WERI-Rb-1 (cell line): ENCODE results near the gene BEGAIN.

Experiments used
- DNase-seq: peaks from one replicate; pipeline ENCODE4 v3.0.0-alpha.2; 2020
- H3K27ac ChIP-seq: fragments of 250-450 bp; sonication (Bioruptor Pico); 2 replicates; pipeline ENCODE4 v1.5.1; 2020; ENCODE audit warnings: mild to moderate bottlenecking, moderate library complexity
- H3K27me3 ChIP-seq: fragments of 250-450 bp; sonication (Bioruptor Pico); 2 replicates; pipeline ENCODE4 v1.5.1; 2021; ENCODE audit warnings: mild to moderate bottlenecking, low read depth, moderate library complexity; ENCODE audit not compliant: insufficient read depth, severe bottlenecking
- H3K36me3 ChIP-seq: fragments of 250-450 bp; sonication (Bioruptor Pico); 2 replicates; pipeline ENCODE4 v1.5.1; 2020; ENCODE audit warnings: mild to moderate bottlenecking, moderate library complexity
- H3K4me3 ChIP-seq: 2 replicates; pipeline ENCODE4 v1.5.1; 2011; ENCODE audit warnings: low read depth, mild to moderate bottlenecking, control low read depth, low read length
- H3K9me3 ChIP-seq: fragments of 250-450 bp; sonication (Bioruptor Pico); 2 replicates; pipeline ENCODE4 v1.5.1; 2021; ENCODE audit warnings: mild to moderate bottlenecking, moderate library complexity; ENCODE audit not compliant: severe bottlenecking
- TF ChIP-seq, protein P1 (sequence below): IDR thresholded peaks from 2 replicates; pipeline ENCODE4 v1.5.1; 2011; ENCODE audit warnings: low read depth, mild to moderate bottlenecking, control low read depth, inconsistent platforms, low read length

Gene BEGAIN

GRCh38 chr14:100577986-100578431 is 9.2 kb downstream of the BEGAIN start:
- TF ChIP-seq, protein P1, sequence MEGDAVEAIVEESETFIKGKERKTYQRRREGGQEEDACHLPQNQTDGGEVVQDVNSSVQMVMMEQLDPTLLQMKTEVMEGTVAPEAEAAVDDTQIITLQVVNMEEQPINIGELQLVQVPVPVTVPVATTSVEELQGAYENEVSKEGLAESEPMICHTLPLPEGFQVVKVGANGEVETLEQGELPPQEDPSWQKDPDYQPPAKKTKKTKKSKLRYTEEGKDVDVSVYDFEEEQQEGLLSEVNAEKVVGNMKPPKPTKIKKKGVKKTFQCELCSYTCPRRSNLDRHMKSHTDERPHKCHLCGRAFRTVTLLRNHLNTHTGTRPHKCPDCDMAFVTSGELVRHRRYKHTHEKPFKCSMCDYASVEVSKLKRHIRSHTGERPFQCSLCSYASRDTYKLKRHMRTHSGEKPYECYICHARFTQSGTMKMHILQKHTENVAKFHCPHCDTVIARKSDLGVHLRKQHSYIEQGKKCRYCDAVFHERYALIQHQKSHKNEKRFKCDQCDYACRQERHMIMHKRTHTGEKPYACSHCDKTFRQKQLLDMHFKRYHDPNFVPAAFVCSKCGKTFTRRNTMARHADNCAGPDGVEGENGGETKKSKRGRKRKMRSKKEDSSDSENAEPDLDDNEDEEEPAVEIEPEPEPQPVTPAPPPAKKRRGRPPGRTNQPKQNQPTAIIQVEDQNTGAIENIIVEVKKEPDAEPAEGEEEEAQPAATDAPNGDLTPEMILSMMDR = no peak
- Histone ChIP-seq H3K9me3 (no peaks in the 10 kb centered on the region), H3K36me3 (no peaks in the 10 kb centered on the region), H3K27ac (no peak overlapping the region), H3K4me3 (no peak overlapping the region), H3K27me3 (no peaks in the 10 kb centered on the region)
- no peak for DNase-seq

GRCh38 chr14:100577321-100577985 is 9.8 kb downstream of the BEGAIN start:
- no peak for DNase-seq
- Histone ChIP-seq H3K27me3 (no peaks in the 10 kb centered on the region), H3K27ac (no peak overlapping the region), H3K9me3 (no peaks in the 10 kb centered on the region), H3K36me3 (no peaks in the 10 kb centered on the region), H3K4me3 (no peak overlapping the region)
- TF ChIP-seq, protein P1 = no peak

- no peak for DNase-seq
- Histone ChIP-seq H3K27ac (no peak overlapping the region), H3K9me3 (no peaks in the 10 kb centered on the region), H3K27me3 (no peaks in the 10 kb centered on the region), H3K36me3 (no peaks in the 10 kb centered on the region), H3K4me3 (no peak overlapping the region)
- TF ChIP-seq, protein P1 = no peak
These were observed 10.8 kb downstream of the BEGAIN start for GRCh38 chr14:100576091-100577085.

DNA sequence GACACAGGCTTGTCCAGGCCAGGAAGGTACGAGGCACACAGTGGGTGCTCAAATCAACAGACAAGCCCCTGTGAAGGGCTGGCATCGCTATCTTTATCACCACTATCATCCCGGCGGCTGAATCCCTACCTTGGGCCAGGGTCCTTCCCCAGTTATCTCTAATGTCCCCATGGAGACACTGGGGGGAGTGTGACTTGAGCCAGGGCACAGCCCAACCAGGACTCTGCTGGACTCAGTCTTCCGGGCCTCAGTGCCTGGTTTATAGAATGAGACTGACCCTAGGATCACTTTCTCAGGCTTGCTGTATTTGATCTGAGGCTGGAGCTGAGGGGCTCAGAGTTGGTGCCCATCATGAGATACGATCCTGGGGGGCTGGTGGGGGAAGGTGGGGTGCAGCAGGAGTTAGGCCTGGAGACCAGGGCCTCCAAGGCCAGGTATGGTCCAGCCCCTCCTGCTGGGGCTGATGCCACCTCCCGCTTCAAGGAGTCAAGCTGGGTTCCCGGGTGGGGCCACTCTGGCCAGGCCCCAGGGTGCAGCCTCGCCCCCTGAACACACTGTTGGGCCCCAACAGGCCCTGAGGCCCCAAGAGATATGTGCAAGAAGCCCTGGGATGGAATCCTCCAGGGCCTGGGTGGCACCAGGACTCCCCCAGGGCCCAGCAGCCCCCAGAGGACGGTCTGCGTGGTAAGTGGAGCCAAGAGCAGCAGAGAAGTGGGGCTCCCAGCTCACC is 11.8 kb downstream of the BEGAIN start:
- H3K4me3 ChIP-seq = no peak overlapping the region
- H3K27me3 ChIP-seq = no peaks in the 10 kb centered on the region
- no peak for DNase-seq
- H3K36me3 ChIP-seq = no peaks in the 10 kb centered on the region
- TF ChIP-seq, protein P1 = no peak
- no peak overlapping the region for H3K27ac ChIP-seq
- no peaks in the 10 kb centered on the region for H3K9me3 ChIP-seq

- H3K36me3 ChIP-seq = no peaks in the 10 kb centered on the region
- TF ChIP-seq, protein P1 = no peak
- H3K27ac ChIP-seq = no peak overlapping the region
- no peak overlapping the region for H3K4me3 ChIP-seq
- DNase-seq = no peak
- no peaks in the 10 kb centered on the region for H3K9me3 ChIP-seq
- H3K27me3 ChIP-seq = peaks cover 6% of the 10 kb centered on the region
These were observed 12.6 kb downstream of the BEGAIN start for GRCh38 chr14:100574642-100575031.
